Activated CD4-positive, alpha-beta T cell treated with anti-CD3 and anti-CD28 coated beads, Interleukin-2, Interleukin-6, amounts not matched to agents 100 ng/mL and 50 ng/mL, durations not matched to agents 16 hours and 8 hours (primary cell): ENCODE measurements around the gene SGMS1.
"Not testable (repeated sequence)": the region's sequence is repeated elsewhere in the genome, so short reads cannot be mapped to it uniquely, and the experiment has no call there.

Experiments
- DNase-seq: peaks from one replicate; pipeline ENCODE4 v3.0.0-alpha.2; 2020

The SGMS1 gene

GRCh38 chr10:50356481-50356832, 267.3 kb downstream of the SGMS1 start:
- not testable (repeated sequence) for DNase-seq

GRCh38 chr10:50355693-50356480, 267.9 kb downstream of the SGMS1 start:
- not testable (repeated sequence) for DNase-seq

- no peak for DNase-seq
These were observed 272.1 kb downstream of the SGMS1 start for GRCh38 chr10:50351483-50352146.

GRCh38 chr10:50350366-50350765, 273.4 kb downstream of the SGMS1 start:
- no peak for DNase-seq

GRCh38 chr10:50349554-50349953, 274.2 kb downstream of the SGMS1 start:
- no peak for DNase-seq

GRCh38 chr10:50347394-50347802, 276.4 kb downstream of the SGMS1 start:
- DNase-seq: peak; percentile 19

- DNase-seq: no peak
These were observed 276.8 kb downstream of the SGMS1 start for GRCh38 chr10:50346942-50347341.

GRCh38 chr10:50345545-50345944, 278.2 kb downstream of the SGMS1 start:
- DNase-seq: no peak

GRCh38 chr10:50343702-50344331, 279.9 kb downstream of the SGMS1 start:
- DNase-seq: no peak

- no peak for DNase-seq
These were observed 281.8 kb downstream of the SGMS1 start for GRCh38 chr10:50341987-50342386.

- no peak for DNase-seq
These were observed 287.6 kb downstream of the SGMS1 start for GRCh38 chr10:50336140-50336539.

GRCh38 chr10:50335397-50335796, 288.4 kb downstream of the SGMS1 start:
- DNase-seq: no peak

GRCh38 chr10:50334273-50334672, 289.5 kb downstream of the SGMS1 start:
- DNase-seq: no peak

- peak; percentile 15 for DNase-seq
These were observed 289.9 kb downstream of the SGMS1 start for GRCh38 chr10:50333872-50334271.

- DNase-seq: no peak
These were observed 291.5 kb downstream of the SGMS1 start for GRCh38 chr10:50332108-50332842.

- DNase-seq: no peak
These were observed 292.3 kb downstream of the SGMS1 start for GRCh38 chr10:50331486-50331885.

GRCh38 chr10:50326757-50327701, 296.7 kb downstream of the SGMS1 start:
- no peak for DNase-seq

GRCh38 chr10:50326172-50326555, 297.6 kb downstream of the SGMS1 start:
- no peak for DNase-seq

- DNase-seq: peak; percentile 54
These were observed 298.1 kb downstream of the SGMS1 start for GRCh38 chr10:50325449-50326171.

GRCh38 chr10:50324680-50325393, 298.9 kb downstream of the SGMS1 start:
- no peak for DNase-seq

GRCh38 chr10:50324046-50324445, 299.7 kb downstream of the SGMS1 start:
- no peak for DNase-seq
